Neural cell (in vitro differentiated cells): ENCODE measurements around the gene NEURL4. TPM values are rescaled to one million over a fixed set of nuclear protein-coding genes. Genes with fewer than 3 reads are reported as not detected.
A peak's percentile ranks its signal among the peaks of the same experiment; 100 is the strongest.

ENCODE experiments used
- H2AFZ ChIP-seq: fragments of 200-600, 300-800 bp; sonication (generic), shearing (Covaris generic); 2 replicates; pipeline ENCODE4 v1.6.0; 2014; ENCODE audit warnings: low read depth, mild to moderate bottlenecking, antibody characterized with exemption, low read length, moderate library complexity
- H3F3A ChIP-seq: fragments of 200-600 bp; shearing (Covaris generic); 2 replicates; pipeline ENCODE4 v1.6.1; 2016; ENCODE audit warnings: mild to moderate bottlenecking, moderate library complexity, mixed read lengths, antibody characterized with exemption, low read length; ENCODE audit not compliant: insufficient read depth, poor library complexity, severe bottlenecking
- H3K27ac ChIP-seq: fragments of 200-600, 300-800 bp; sonication (generic), shearing (Covaris generic); 2 replicates; pipeline ENCODE4 v1.5.1; 2014; ENCODE audit warnings: mild to moderate bottlenecking, low read length, moderate library complexity
- H3K27me3 ChIP-seq: fragments of 300-800, 200-600 bp; sonication (generic), shearing (Covaris generic); 2 replicates; pipeline ENCODE4 v1.6.0; 2014; ENCODE audit warnings: mild to moderate bottlenecking, low read depth, low read length, moderate library complexity; ENCODE audit not compliant: insufficient read depth
- H3K36me3 ChIP-seq: fragments of 300-800, 200-600 bp; sonication (generic), shearing (Covaris generic); 2 replicates; pipeline ENCODE4 v1.5.1; 2014; ENCODE audit warnings: mild to moderate bottlenecking, antibody characterized with exemption, low read length, moderate library complexity; ENCODE audit not compliant: insufficient read depth
- H3K4me2 ChIP-seq: fragments of 300-800, 200-600 bp; sonication (generic), shearing (Covaris generic); 2 replicates; pipeline ENCODE4 v1.6.0; 2014; ENCODE audit warnings: mild to moderate bottlenecking, low read length
- H3K4me3 ChIP-seq: fragments of 300-800, 200-600 bp; sonication (generic), shearing (Covaris generic); 2 replicates; pipeline ENCODE4 v1.5.1; 2014; ENCODE audit warnings: mild to moderate bottlenecking, low read length, moderate library complexity
- H3K79me2 ChIP-seq: fragments of 200-600 bp; shearing (Covaris generic); replicated peaks from 2 replicates; pipeline ENCODE4 v1.6.0; 2014; ENCODE audit warnings: mild to moderate bottlenecking, low read length, moderate library complexity; ENCODE audit not compliant: insufficient read depth
- H3K9ac ChIP-seq: fragments of 300-800, 200-600 bp; sonication (generic), shearing (Covaris generic); 2 replicates; pipeline ENCODE4 v1.6.1; 2016; ENCODE audit warnings: mild to moderate bottlenecking, low read length, mixed read lengths
- H3K9me2 ChIP-seq: fragments of 200-600 bp; shearing (Covaris generic); 2 replicates; pipeline ENCODE4 v1.6.1; 2016; ENCODE audit warnings: mild to moderate bottlenecking, low read length, mixed read lengths; ENCODE audit not compliant: insufficient read depth
- H3K9me3 ChIP-seq: fragments of 200-600, 300-800 bp; sonication (generic), shearing (Covaris generic); 2 replicates; pipeline ENCODE4 v1.6.1; 2016; ENCODE audit warnings: mild to moderate bottlenecking, mixed run types, low read length, moderate library complexity, mixed read lengths
- H4K20me1 ChIP-seq: fragments of 200-600 bp; shearing (Covaris generic); 2 replicates; pipeline ENCODE4 v1.6.1; 2016; ENCODE audit warnings: mild to moderate bottlenecking, mixed run types; ENCODE audit not compliant: insufficient read depth
- EP300 ChIP-seq: fragments of 450-650 bp; conservative IDR thresholded peaks from 2 replicates; pipeline ENCODE4 v1.6.1; 2014; ENCODE audit warnings: antibody characterized with exemption, mild to moderate bottlenecking, moderate library complexity; ENCODE audit not compliant: poor library complexity, severe bottlenecking
- EZH2 ChIP-seq: fragments of 200-600, 300-800 bp; shearing (Covaris generic), sonication (generic); IDR thresholded peaks from 2 replicates; pipeline ENCODE4 v1.6.1; 2014; ENCODE audit warnings: antibody characterized with exemption, low read length, borderline replicate concordance, mild to moderate bottlenecking; ENCODE audit not compliant: insufficient read depth, poor library complexity, severe bottlenecking
- MXI1 ChIP-seq: fragments of 450-650 bp; conservative IDR thresholded peaks from 2 replicates; pipeline ENCODE4 v1.6.1; 2014; ENCODE audit warnings: antibody characterized with exemption, mild to moderate bottlenecking; ENCODE audit not compliant: poor library complexity, severe bottlenecking
- POLR2AphosphoS5 ChIP-seq: IDR thresholded peaks from 2 replicates; pipeline ENCODE4 v1.6.1; 2012
- RAD21 ChIP-seq: fragments of 450-650 bp; conservative IDR thresholded peaks from 2 replicates; pipeline ENCODE4 v1.6.1; 2014; ENCODE audit warnings: antibody characterized with exemption, mild to moderate bottlenecking, moderate library complexity
- SMC3 ChIP-seq: fragments of 450-650 bp; conservative IDR thresholded peaks from 2 replicates; pipeline ENCODE4 v1.6.1; 2014; ENCODE audit warnings: antibody characterized with exemption, mild to moderate bottlenecking, moderate library complexity; ENCODE audit not compliant: poor library complexity
- TAF1 ChIP-seq: IDR thresholded peaks from 2 replicates; pipeline ENCODE4 v1.6.1; 2012; ENCODE audit warnings: low read depth
- polyA plus RNA-seq: library from polyadenylated mRNA; depleted of rRNA; stranded (reverse); fragments of >200 nt; gene quantifications from 2 replicates; pipeline ENCODE4 v1.2.3, GENCODE V29; 2014
- TF ChIP-seq, protein P1 (sequence below): IDR thresholded peaks from 2 replicates; pipeline ENCODE4 v1.6.1; 2012; ENCODE audit warnings: borderline replicate concordance
- TF ChIP-seq, protein P2 (sequence below): fragments of 450-650 bp; IDR thresholded peaks from 2 replicates; pipeline ENCODE4 v1.5.1; 2014; ENCODE audit warnings: antibody characterized with exemption, mild to moderate bottlenecking, moderate library complexity; ENCODE audit not compliant: poor library complexity, severe bottlenecking

The NEURL4 gene
- polyA plus RNA-seq, 1 donor from 2014 or later = 58.4 TPM

DNA sequence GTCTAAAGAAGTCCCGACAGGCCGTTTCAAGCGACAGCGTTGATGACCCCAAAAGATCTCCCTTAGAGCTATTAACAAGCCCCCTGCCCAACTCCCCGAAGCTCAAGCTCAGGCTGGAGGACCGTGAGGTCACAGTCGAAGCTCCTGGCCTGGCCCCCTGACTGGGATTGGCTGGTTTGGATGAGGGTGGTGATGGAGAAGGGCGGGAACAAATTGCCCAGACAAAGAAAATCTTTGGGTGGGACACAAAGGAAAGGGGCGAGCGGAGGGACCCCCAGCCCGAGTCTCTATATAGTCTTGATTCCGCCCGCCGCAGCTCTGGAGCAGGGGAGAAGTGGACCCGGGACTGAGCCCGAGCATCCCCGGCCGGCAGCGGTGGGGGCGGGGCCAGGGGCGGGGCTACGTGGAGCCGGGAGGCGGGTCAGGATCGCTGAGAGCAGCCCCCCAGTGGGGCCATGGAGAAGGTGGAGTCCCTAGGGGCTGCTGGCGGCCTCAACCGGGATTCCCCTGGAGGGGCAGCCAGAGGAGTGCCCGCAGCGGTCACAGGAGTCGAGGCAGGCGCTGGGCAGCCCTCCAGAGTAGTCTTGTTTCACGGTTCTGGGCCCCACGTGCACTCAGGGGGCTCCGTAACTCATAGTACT lies 982 bp upstream of the NEURL4 start:
- Histone ChIP-seq H3K27me3 (no peaks in the 10 kb centered on the region), H3K27ac (peak overlapping the region; percentile 93), H4K20me1 (no peaks in the 10 kb centered on the region), H3K4me2 (peak overlapping the region; percentile 49), H2AFZ (peak overlapping the region; percentile 61), H3K79me2 (peaks cover 9% of the 10 kb centered on the region), H3F3A (no peaks in the 10 kb centered on the region), H3K4me3 (peak overlapping the region; percentile 92), H3K9me2 (no peaks in the 10 kb centered on the region), H3K36me3 (no peaks in the 10 kb centered on the region), H3K9ac (peak overlapping the region; percentile 81), H3K9me3 (no peaks in the 10 kb centered on the region)
- TF ChIP-seq TAF1 (peak; percentile 7), MXI1 (no peak)

DNA sequence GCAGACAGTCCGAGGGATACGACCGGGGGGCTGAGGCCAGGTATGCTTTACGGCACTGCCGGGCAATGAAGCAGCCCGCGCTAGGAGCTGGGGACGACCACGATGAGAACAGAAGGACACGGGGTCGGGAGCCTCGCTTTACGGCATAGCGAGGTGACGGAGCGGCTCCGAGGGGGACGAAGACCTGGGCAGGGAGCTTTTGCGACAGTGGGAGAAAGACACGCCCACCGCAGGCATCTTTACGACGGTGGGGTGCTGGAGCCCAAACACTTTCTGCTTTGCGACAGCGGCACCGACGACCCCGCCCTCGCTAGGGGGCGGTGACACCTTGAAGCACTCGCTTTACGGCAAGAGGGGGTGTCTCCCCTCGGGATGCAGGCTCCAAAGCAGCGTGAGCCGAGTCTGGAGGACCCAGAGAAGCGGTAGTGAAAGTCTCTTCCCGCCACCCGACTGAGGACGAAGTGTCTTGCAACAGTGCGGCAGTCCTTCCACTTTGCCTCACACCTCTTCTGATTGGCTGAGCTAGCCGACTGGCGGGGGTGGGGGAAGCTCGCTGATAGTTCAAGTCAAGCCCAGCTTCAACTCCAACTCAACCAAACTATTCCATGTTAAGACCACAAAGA lies 350 bp upstream of the NEURL4 start:
- Histone ChIP-seq H3K27ac (peak overlapping the region; percentile 93), H3K27me3 (no peaks in the 10 kb centered on the region), H2AFZ (peak overlapping the region; percentile 61), H3K9me2 (no peaks in the 10 kb centered on the region), H3K79me2 (peaks cover 9% of the 10 kb centered on the region), H3F3A (no peaks in the 10 kb centered on the region), H3K4me3 (peak overlapping the region; percentile 92), H3K9me3 (no peaks in the 10 kb centered on the region), H3K4me2 (peak overlapping the region; percentile 49), H3K36me3 (no peaks in the 10 kb centered on the region), H3K9ac (peak overlapping the region; percentile 81), H4K20me1 (no peaks in the 10 kb centered on the region)
- TF ChIP-seq SMC3 = no peak
- TF ChIP-seq RAD21 = no peak
- no peak for TF ChIP-seq EZH2
- peak; percentile 86 for TF ChIP-seq TAF1
- TF ChIP-seq, protein P1, sequence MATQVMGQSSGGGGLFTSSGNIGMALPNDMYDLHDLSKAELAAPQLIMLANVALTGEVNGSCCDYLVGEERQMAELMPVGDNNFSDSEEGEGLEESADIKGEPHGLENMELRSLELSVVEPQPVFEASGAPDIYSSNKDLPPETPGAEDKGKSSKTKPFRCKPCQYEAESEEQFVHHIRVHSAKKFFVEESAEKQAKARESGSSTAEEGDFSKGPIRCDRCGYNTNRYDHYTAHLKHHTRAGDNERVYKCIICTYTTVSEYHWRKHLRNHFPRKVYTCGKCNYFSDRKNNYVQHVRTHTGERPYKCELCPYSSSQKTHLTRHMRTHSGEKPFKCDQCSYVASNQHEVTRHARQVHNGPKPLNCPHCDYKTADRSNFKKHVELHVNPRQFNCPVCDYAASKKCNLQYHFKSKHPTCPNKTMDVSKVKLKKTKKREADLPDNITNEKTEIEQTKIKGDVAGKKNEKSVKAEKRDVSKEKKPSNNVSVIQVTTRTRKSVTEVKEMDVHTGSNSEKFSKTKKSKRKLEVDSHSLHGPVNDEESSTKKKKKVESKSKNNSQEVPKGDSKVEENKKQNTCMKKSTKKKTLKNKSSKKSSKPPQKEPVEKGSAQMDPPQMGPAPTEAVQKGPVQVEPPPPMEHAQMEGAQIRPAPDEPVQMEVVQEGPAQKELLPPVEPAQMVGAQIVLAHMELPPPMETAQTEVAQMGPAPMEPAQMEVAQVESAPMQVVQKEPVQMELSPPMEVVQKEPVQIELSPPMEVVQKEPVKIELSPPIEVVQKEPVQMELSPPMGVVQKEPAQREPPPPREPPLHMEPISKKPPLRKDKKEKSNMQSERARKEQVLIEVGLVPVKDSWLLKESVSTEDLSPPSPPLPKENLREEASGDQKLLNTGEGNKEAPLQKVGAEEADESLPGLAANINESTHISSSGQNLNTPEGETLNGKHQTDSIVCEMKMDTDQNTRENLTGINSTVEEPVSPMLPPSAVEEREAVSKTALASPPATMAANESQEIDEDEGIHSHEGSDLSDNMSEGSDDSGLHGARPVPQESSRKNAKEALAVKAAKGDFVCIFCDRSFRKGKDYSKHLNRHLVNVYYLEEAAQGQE = peak; percentile 39
- TF ChIP-seq, protein P2, sequence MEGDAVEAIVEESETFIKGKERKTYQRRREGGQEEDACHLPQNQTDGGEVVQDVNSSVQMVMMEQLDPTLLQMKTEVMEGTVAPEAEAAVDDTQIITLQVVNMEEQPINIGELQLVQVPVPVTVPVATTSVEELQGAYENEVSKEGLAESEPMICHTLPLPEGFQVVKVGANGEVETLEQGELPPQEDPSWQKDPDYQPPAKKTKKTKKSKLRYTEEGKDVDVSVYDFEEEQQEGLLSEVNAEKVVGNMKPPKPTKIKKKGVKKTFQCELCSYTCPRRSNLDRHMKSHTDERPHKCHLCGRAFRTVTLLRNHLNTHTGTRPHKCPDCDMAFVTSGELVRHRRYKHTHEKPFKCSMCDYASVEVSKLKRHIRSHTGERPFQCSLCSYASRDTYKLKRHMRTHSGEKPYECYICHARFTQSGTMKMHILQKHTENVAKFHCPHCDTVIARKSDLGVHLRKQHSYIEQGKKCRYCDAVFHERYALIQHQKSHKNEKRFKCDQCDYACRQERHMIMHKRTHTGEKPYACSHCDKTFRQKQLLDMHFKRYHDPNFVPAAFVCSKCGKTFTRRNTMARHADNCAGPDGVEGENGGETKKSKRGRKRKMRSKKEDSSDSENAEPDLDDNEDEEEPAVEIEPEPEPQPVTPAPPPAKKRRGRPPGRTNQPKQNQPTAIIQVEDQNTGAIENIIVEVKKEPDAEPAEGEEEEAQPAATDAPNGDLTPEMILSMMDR = peak; percentile 43
- peak; percentile 94 for TF ChIP-seq POLR2AphosphoS5
- peak; percentile 82 for TF ChIP-seq MXI1
- TF ChIP-seq EP300 = peak; percentile 57
